22Rv1 (cell line): ENCODE results near the gene ZNF593.

Experiments
- ZFX ChIP-seq: fragments of 450-650 bp; IDR thresholded peaks from 2 replicates; pipeline ENCODE4 v1.6.1; 2017; ENCODE audit warnings: antibody characterized with exemption, borderline replicate concordance
- TF ChIP-seq, protein P1 (sequence below): fragments of 450-650 bp; IDR thresholded peaks from 2 replicates; pipeline ENCODE4 v1.5.1; 2017; ENCODE audit warnings: mild to moderate bottlenecking

DNA sequence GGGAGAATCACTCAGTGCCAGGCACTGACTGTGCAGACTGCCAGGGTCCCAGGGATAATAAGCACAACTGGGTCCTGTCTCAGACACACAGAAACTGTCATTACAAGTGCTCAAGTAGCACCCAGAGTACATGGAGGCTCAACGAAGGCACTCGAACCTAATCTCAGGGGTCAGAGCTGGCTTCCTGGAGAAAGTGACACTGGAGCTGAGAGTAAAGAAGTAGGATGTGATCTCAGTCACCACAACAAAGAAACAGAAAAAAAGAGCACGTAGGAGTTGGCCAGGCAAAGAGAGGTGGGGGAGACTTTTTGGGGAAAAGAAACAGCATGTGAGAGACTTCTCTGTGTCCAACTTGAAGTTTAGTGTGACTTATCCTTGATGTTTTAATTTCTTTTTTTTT is 22.0 kb downstream of the ZNF593 start:
- TF ChIP-seq, protein P1, sequence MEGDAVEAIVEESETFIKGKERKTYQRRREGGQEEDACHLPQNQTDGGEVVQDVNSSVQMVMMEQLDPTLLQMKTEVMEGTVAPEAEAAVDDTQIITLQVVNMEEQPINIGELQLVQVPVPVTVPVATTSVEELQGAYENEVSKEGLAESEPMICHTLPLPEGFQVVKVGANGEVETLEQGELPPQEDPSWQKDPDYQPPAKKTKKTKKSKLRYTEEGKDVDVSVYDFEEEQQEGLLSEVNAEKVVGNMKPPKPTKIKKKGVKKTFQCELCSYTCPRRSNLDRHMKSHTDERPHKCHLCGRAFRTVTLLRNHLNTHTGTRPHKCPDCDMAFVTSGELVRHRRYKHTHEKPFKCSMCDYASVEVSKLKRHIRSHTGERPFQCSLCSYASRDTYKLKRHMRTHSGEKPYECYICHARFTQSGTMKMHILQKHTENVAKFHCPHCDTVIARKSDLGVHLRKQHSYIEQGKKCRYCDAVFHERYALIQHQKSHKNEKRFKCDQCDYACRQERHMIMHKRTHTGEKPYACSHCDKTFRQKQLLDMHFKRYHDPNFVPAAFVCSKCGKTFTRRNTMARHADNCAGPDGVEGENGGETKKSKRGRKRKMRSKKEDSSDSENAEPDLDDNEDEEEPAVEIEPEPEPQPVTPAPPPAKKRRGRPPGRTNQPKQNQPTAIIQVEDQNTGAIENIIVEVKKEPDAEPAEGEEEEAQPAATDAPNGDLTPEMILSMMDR = no peak
- TF ChIP-seq ZFX = no peak
